Measurements from ENCODE around the gene KLHL41.
"Not testable (repeated sequence)": the region's sequence is repeated elsewhere in the genome, so short reads cannot be mapped to it uniquely, and the experiment has no call there.

KLHL41 gene

GRCh38 chr2:169520896-169521295 is 11.4 kb downstream of the KLHL41 start:
- no peak overlapping the region for H3K4ac ChIP-seq (ENCODE audit: low read depth, low read length)
- no peak overlapping the region for H2AK5ac ChIP-seq (ENCODE audit: low read length)
- no peaks in the 10 kb centered on the region for H3K79me1 ChIP-seq (ENCODE audit: low read length)
- no peak overlapping the region for H3K56ac ChIP-seq (ENCODE audit: low read length)
- no peak overlapping the region for H4K8ac ChIP-seq (ENCODE audit: low read depth, low read length)
- H4K5ac ChIP-seq (ENCODE audit: low read length) = no peak overlapping the region
- no peak overlapping the region for H2BK5ac ChIP-seq (ENCODE audit: low read length)
- no peak overlapping the region for H3K9ac ChIP-seq (ENCODE audit: low read length)
- no peak overlapping the region for H3K4me2 ChIP-seq (ENCODE audit: low read length)
- no peaks in the 10 kb centered on the region for H3K36me3 ChIP-seq (ENCODE audit: control insufficient read depth, insufficient read depth, low read length)
- H2BK15ac ChIP-seq (replicated peaks; ENCODE audit: low read depth) = no peak overlapping the region
- no peak overlapping the region for H3K18ac ChIP-seq (ENCODE audit: low read length)
- H3K4me1 ChIP-seq (ENCODE audit: control insufficient read depth, low read depth, low read length) = no peaks in the 10 kb centered on the region
- no peak overlapping the region for H3K4me3 ChIP-seq (ENCODE audit: low read length)
- H3K27ac ChIP-seq (ENCODE audit: low read depth, low read length) = no peak overlapping the region
- H2BK120ac ChIP-seq (ENCODE audit: low read depth, low read length) = no peak overlapping the region
- no peak overlapping the region for H3K23ac ChIP-seq (ENCODE audit: low read length)
- H3K27me3 ChIP-seq (ENCODE audit: insufficient read depth, low read length, poor library complexity) = no peaks in the 10 kb centered on the region
- no peaks in the 10 kb centered on the region for H3K79me2 ChIP-seq (ENCODE audit: control insufficient read depth, insufficient read depth, low read length)
- no peak for DNase-seq

- Histone ChIP-seq H3K9ac (ENCODE audit: low read length) (no peak overlapping the region), H3K4ac (ENCODE audit: low read depth, low read length) (no peak overlapping the region), H3K36me3 (ENCODE audit: control insufficient read depth, insufficient read depth, low read length) (no peaks in the 10 kb centered on the region), H4K8ac (ENCODE audit: low read depth, low read length) (no peak overlapping the region), H3K18ac (ENCODE audit: low read length) (no peak overlapping the region), H3K4me2 (ENCODE audit: low read length) (no peak overlapping the region), H3K23ac (ENCODE audit: low read length) (no peak overlapping the region), H3K27me3 (ENCODE audit: insufficient read depth, low read length, poor library complexity) (no peaks in the 10 kb centered on the region), H2BK5ac (ENCODE audit: low read length) (no peak overlapping the region), H3K4me1 (ENCODE audit: control insufficient read depth, low read depth, low read length) (no peaks in the 10 kb centered on the region), H4K5ac (ENCODE audit: low read length) (no peak overlapping the region), H3K79me1 (ENCODE audit: low read length) (no peaks in the 10 kb centered on the region), H3K4me3 (ENCODE audit: low read length) (no peak overlapping the region), H3K56ac (ENCODE audit: low read length) (no peak overlapping the region), H3K79me2 (ENCODE audit: control insufficient read depth, insufficient read depth, low read length) (no peaks in the 10 kb centered on the region), H2AK5ac (ENCODE audit: low read length) (no peak overlapping the region), H2BK15ac (replicated peaks; ENCODE audit: low read depth) (no peak overlapping the region), H3K27ac (ENCODE audit: low read depth, low read length) (no peak overlapping the region), H2BK120ac (ENCODE audit: low read depth, low read length) (no peak overlapping the region)
- DNase-seq = peak; percentile 4
- no CpG with 5 or more reads among the region's 5 CpGs for WGBS (ENCODE audit: extremely low coverage, insufficient coverage, low lambda C conversion rate)
Measured at GRCh38 chr2:169523681-169524080, 14.2 kb downstream of the KLHL41 start.

- no peak overlapping the region for H3K18ac ChIP-seq (ENCODE audit: low read length)
- no peak overlapping the region for H3K27ac ChIP-seq (ENCODE audit: low read depth, low read length)
- H2BK15ac ChIP-seq (replicated peaks; ENCODE audit: low read depth) = no peak overlapping the region
- no CpG with 5 or more reads among the region's 2 CpGs for WGBS (ENCODE audit: extremely low coverage, insufficient coverage, low lambda C conversion rate)
- H3K4ac ChIP-seq (ENCODE audit: low read depth, low read length) = no peak overlapping the region
- no peak overlapping the region for H3K56ac ChIP-seq (ENCODE audit: low read length)
- H3K4me2 ChIP-seq (ENCODE audit: low read length) = no peak overlapping the region
- no peaks in the 10 kb centered on the region for H3K36me3 ChIP-seq (ENCODE audit: control insufficient read depth, insufficient read depth, low read length)
- no peaks in the 10 kb centered on the region for H3K4me1 ChIP-seq (ENCODE audit: control insufficient read depth, low read depth, low read length)
- no peak overlapping the region for H3K23ac ChIP-seq (ENCODE audit: low read length)
- no peak overlapping the region for H2BK120ac ChIP-seq (ENCODE audit: low read depth, low read length)
- H3K79me2 ChIP-seq (ENCODE audit: control insufficient read depth, insufficient read depth, low read length) = no peaks in the 10 kb centered on the region
- DNase-seq = no peak
- no peak overlapping the region for H4K8ac ChIP-seq (ENCODE audit: low read depth, low read length)
- H3K27me3 ChIP-seq (ENCODE audit: insufficient read depth, low read length, poor library complexity) = no peaks in the 10 kb centered on the region
- no peak overlapping the region for H2BK5ac ChIP-seq (ENCODE audit: low read length)
- H2AK5ac ChIP-seq (ENCODE audit: low read length) = no peak overlapping the region
- no peak overlapping the region for H3K4me3 ChIP-seq (ENCODE audit: low read length)
- H3K79me1 ChIP-seq (ENCODE audit: low read length) = no peaks in the 10 kb centered on the region
- H4K5ac ChIP-seq (ENCODE audit: low read length) = no peak overlapping the region
- H3K9ac ChIP-seq (ENCODE audit: low read length) = no peak overlapping the region
Measured at GRCh38 chr2:169525434-169525833, 15.9 kb downstream of the KLHL41 start.

GRCh38 chr2:169526451-169526850 is 16.9 kb downstream of the KLHL41 start:
- no peak for DNase-seq
- Histone ChIP-seq H2AK5ac (ENCODE audit: low read length) (no peak overlapping the region), H3K4ac (ENCODE audit: low read depth, low read length) (no peak overlapping the region), H3K18ac (ENCODE audit: low read length) (no peak overlapping the region), H3K36me3 (ENCODE audit: control insufficient read depth, insufficient read depth, low read length) (no peaks in the 10 kb centered on the region), H3K9ac (ENCODE audit: low read length) (no peak overlapping the region), H4K8ac (ENCODE audit: low read depth, low read length) (no peak overlapping the region), H2BK5ac (ENCODE audit: low read length) (no peak overlapping the region), H3K56ac (ENCODE audit: low read length) (no peak overlapping the region), H3K23ac (ENCODE audit: low read length) (no peak overlapping the region), H3K79me1 (ENCODE audit: low read length) (no peaks in the 10 kb centered on the region), H3K4me3 (ENCODE audit: low read length) (no peak overlapping the region), H3K79me2 (ENCODE audit: control insufficient read depth, insufficient read depth, low read length) (no peaks in the 10 kb centered on the region), H2BK120ac (ENCODE audit: low read depth, low read length) (no peak overlapping the region), H2BK15ac (replicated peaks; ENCODE audit: low read depth) (no peak overlapping the region), H3K4me1 (ENCODE audit: control insufficient read depth, low read depth, low read length) (no peaks in the 10 kb centered on the region), H3K27ac (ENCODE audit: low read depth, low read length) (no peak overlapping the region), H4K5ac (ENCODE audit: low read length) (no peak overlapping the region), H3K4me2 (ENCODE audit: low read length) (no peak overlapping the region), H3K27me3 (ENCODE audit: insufficient read depth, low read length, poor library complexity) (no peaks in the 10 kb centered on the region)

GRCh38 chr2:169528271-169528701 is 18.8 kb downstream of the KLHL41 start:
- Histone ChIP-seq H3K4me3 (ENCODE audit: low read length) (no peak overlapping the region), H3K36me3 (ENCODE audit: control insufficient read depth, insufficient read depth, low read length) (no peaks in the 10 kb centered on the region), H4K5ac (ENCODE audit: low read length) (no peak overlapping the region), H3K79me1 (ENCODE audit: low read length) (no peaks in the 10 kb centered on the region), H3K4me2 (ENCODE audit: low read length) (no peak overlapping the region), H3K27ac (ENCODE audit: low read depth, low read length) (no peak overlapping the region), H3K79me2 (ENCODE audit: control insufficient read depth, insufficient read depth, low read length) (no peaks in the 10 kb centered on the region), H2BK5ac (ENCODE audit: low read length) (no peak overlapping the region), H3K27me3 (ENCODE audit: insufficient read depth, low read length, poor library complexity) (no peaks in the 10 kb centered on the region), H3K9ac (ENCODE audit: low read length) (no peak overlapping the region), H2BK120ac (ENCODE audit: low read depth, low read length) (no peak overlapping the region), H4K8ac (ENCODE audit: low read depth, low read length) (no peak overlapping the region), H2BK15ac (replicated peaks; ENCODE audit: low read depth) (no peak overlapping the region), H3K18ac (ENCODE audit: low read length) (no peak overlapping the region), H3K4me1 (ENCODE audit: control insufficient read depth, low read depth, low read length) (no peaks in the 10 kb centered on the region), H3K23ac (ENCODE audit: low read length) (no peak overlapping the region), H3K4ac (ENCODE audit: low read depth, low read length) (no peak overlapping the region), H2AK5ac (ENCODE audit: low read length) (no peak overlapping the region), H3K56ac (ENCODE audit: low read length) (no peak overlapping the region)
- no CpG with 5 or more reads among the region's 2 CpGs for WGBS (ENCODE audit: extremely low coverage, insufficient coverage, low lambda C conversion rate)
- peak; percentile 73 for DNase-seq

GRCh38 chr2:169539460-169539859 is 30.0 kb downstream of the KLHL41 start:
- not testable (repeated sequence) for H2BK120ac ChIP-seq (ENCODE audit: low read depth, low read length); H3K23ac ChIP-seq (ENCODE audit: low read length); H3K79me2 ChIP-seq (ENCODE audit: control insufficient read depth, insufficient read depth, low read length); H3K56ac ChIP-seq (ENCODE audit: low read length); H3K4me2 ChIP-seq (ENCODE audit: low read length); H3K18ac ChIP-seq (ENCODE audit: low read length); H3K27me3 ChIP-seq (ENCODE audit: insufficient read depth, low read length, poor library complexity); H3K36me3 ChIP-seq (ENCODE audit: control insufficient read depth, insufficient read depth, low read length); H3K4ac ChIP-seq (ENCODE audit: low read depth, low read length); H3K79me1 ChIP-seq (ENCODE audit: low read length); H3K4me1 ChIP-seq (ENCODE audit: control insufficient read depth, low read depth, low read length); H2AK5ac ChIP-seq (ENCODE audit: low read length); H4K8ac ChIP-seq (ENCODE audit: low read depth, low read length); H2BK15ac ChIP-seq (replicated peaks; ENCODE audit: low read depth); H3K4me3 ChIP-seq (ENCODE audit: low read length); H3K27ac ChIP-seq (ENCODE audit: low read depth, low read length); H3K9ac ChIP-seq (ENCODE audit: low read length); H2BK5ac ChIP-seq (ENCODE audit: low read length); H4K5ac ChIP-seq (ENCODE audit: low read length); DNase-seq
- no CpG with 5 or more reads among the region's 2 CpGs for WGBS (ENCODE audit: extremely low coverage, insufficient coverage, low lambda C conversion rate)

Data from mesendoderm (in vitro differentiated cells).